OCI-LY1 (cell line): Measurements from ENCODE around the gene ANKIB1.

Experiments
- H2AFZ ChIP-seq: fragments of 200-600 bp; sonication (generic), shearing (Covaris generic); 2 replicates; pipeline ENCODE4 v1.6.0; 2014; ENCODE audit warnings: antibody characterized with exemption, mild to moderate bottlenecking, low read length
- H3F3A ChIP-seq: fragments of 200-600 bp; sonication (generic), shearing (Covaris generic); 2 replicates; pipeline ENCODE4 v1.6.0; 2014; ENCODE audit warnings: mild to moderate bottlenecking, antibody characterized with exemption, low read length, moderate library complexity; ENCODE audit not compliant: insufficient read depth
- H3K27ac ChIP-seq: fragments of 200-600 bp; sonication (generic); 2 replicates; pipeline ENCODE4 v1.5.1; 2014; ENCODE audit warnings: low read length, mixed run types, mild to moderate bottlenecking, low read depth; ENCODE audit not compliant: poor library complexity, severe bottlenecking
- H3K27me3 ChIP-seq: fragments of 200-600 bp; sonication (generic); 2 replicates; pipeline ENCODE4 v1.6.0; 2014; ENCODE audit warnings: antibody characterized with exemption, mild to moderate bottlenecking, low read length, moderate library complexity; ENCODE audit not compliant: insufficient read depth
- H3K36me3 ChIP-seq: fragments of 200-600 bp; sonication (generic); 2 replicates; pipeline ENCODE4 v1.6.1; 2014; ENCODE audit warnings: mild to moderate bottlenecking, antibody characterized with exemption, low read length, moderate library complexity, mixed read lengths; ENCODE audit not compliant: insufficient read depth
- H3K4me1 ChIP-seq: fragments of 200-600 bp; sonication (generic); 2 replicates; pipeline ENCODE4 v1.5.1; 2014; ENCODE audit warnings: mild to moderate bottlenecking, low read length, moderate library complexity; ENCODE audit not compliant: insufficient read depth, severe bottlenecking
- H3K4me2 ChIP-seq: fragments of 200-600 bp; sonication (generic), shearing (Covaris generic); 2 replicates; pipeline ENCODE4 v1.6.1; 2014; ENCODE audit warnings: low read length
- H3K4me3 ChIP-seq: fragments of 200-600 bp; sonication (generic); 2 replicates; pipeline ENCODE4 v1.5.1; 2014; ENCODE audit warnings: low read length, low read depth, mild to moderate bottlenecking, mixed read lengths; ENCODE audit not compliant: poor library complexity, severe bottlenecking
- H3K79me2 ChIP-seq: fragments of 200-600 bp; shearing (Covaris generic); 2 replicates; pipeline ENCODE4 v1.6.1; 2016; ENCODE audit warnings: mixed run types, low read length, mixed read lengths; ENCODE audit not compliant: insufficient read depth
- H3K9ac ChIP-seq: fragments of 200-600 bp; sonication (generic), shearing (Covaris generic); 2 replicates; pipeline ENCODE4 v1.6.1; 2014; ENCODE audit warnings: mild to moderate bottlenecking, low read length, mixed read lengths
- H3K9me2 ChIP-seq: fragments of 200-600 bp; sonication (generic), shearing (Covaris generic); 2 replicates; pipeline ENCODE4 v1.6.1; 2014; ENCODE audit warnings: low read depth, mild to moderate bottlenecking, low read length, mixed read lengths
- H3K9me3 ChIP-seq: fragments of 200-600 bp; shearing (Covaris generic); 2 replicates; pipeline ENCODE4 v1.6.1; 2014; ENCODE audit warnings: low read length, mixed read lengths
- H4K20me1 ChIP-seq: fragments of 200-600 bp; sonication (generic), shearing (Covaris generic); 2 replicates; pipeline ENCODE4 v1.6.0; 2016; ENCODE audit warnings: mild to moderate bottlenecking, low read length; ENCODE audit not compliant: insufficient read depth
- EZH2 ChIP-seq: fragments of 200-600 bp; sonication (generic), shearing (Covaris generic); IDR thresholded peaks from 2 replicates; pipeline ENCODE4 v1.8.0; 2017; ENCODE audit warnings: borderline replicate concordance, mixed run types, mild to moderate bottlenecking, antibody characterized with exemption, low read length, moderate library complexity, mixed read lengths
- TF ChIP-seq, protein P1 (sequence below): fragments of 200-600 bp; sonication (generic), shearing (Covaris generic); IDR thresholded peaks from 2 replicates; pipeline ENCODE4 v1.5.1; 2017; ENCODE audit warnings: mild to moderate bottlenecking, antibody characterized with exemption, low read length, moderate library complexity, mixed read lengths

The ANKIB1 gene

GRCh38 chr7:92260248-92260781, 14.5 kb downstream of the ANKIB1 start:
- Histone ChIP-seq H2AFZ (no peak overlapping the region), H3K4me3 (no peak overlapping the region), H3K27ac (no peak overlapping the region), H3K9me3 (peaks cover 10% of the 10 kb centered on the region), H3K79me2 (peaks cover 70% of the 10 kb centered on the region), H3K4me1 (peaks cover 4% of the 10 kb centered on the region), H3K36me3 (peaks cover 31% of the 10 kb centered on the region), H3K9ac (no peak overlapping the region), H3K4me2 (no peak overlapping the region), H3F3A (no peaks in the 10 kb centered on the region), H4K20me1 (no peaks in the 10 kb centered on the region), H3K27me3 (no peaks in the 10 kb centered on the region), H3K9me2 (no peaks in the 10 kb centered on the region)
- no peak for TF ChIP-seq EZH2
- TF ChIP-seq, protein P1, sequence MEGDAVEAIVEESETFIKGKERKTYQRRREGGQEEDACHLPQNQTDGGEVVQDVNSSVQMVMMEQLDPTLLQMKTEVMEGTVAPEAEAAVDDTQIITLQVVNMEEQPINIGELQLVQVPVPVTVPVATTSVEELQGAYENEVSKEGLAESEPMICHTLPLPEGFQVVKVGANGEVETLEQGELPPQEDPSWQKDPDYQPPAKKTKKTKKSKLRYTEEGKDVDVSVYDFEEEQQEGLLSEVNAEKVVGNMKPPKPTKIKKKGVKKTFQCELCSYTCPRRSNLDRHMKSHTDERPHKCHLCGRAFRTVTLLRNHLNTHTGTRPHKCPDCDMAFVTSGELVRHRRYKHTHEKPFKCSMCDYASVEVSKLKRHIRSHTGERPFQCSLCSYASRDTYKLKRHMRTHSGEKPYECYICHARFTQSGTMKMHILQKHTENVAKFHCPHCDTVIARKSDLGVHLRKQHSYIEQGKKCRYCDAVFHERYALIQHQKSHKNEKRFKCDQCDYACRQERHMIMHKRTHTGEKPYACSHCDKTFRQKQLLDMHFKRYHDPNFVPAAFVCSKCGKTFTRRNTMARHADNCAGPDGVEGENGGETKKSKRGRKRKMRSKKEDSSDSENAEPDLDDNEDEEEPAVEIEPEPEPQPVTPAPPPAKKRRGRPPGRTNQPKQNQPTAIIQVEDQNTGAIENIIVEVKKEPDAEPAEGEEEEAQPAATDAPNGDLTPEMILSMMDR: no peak

DNA sequence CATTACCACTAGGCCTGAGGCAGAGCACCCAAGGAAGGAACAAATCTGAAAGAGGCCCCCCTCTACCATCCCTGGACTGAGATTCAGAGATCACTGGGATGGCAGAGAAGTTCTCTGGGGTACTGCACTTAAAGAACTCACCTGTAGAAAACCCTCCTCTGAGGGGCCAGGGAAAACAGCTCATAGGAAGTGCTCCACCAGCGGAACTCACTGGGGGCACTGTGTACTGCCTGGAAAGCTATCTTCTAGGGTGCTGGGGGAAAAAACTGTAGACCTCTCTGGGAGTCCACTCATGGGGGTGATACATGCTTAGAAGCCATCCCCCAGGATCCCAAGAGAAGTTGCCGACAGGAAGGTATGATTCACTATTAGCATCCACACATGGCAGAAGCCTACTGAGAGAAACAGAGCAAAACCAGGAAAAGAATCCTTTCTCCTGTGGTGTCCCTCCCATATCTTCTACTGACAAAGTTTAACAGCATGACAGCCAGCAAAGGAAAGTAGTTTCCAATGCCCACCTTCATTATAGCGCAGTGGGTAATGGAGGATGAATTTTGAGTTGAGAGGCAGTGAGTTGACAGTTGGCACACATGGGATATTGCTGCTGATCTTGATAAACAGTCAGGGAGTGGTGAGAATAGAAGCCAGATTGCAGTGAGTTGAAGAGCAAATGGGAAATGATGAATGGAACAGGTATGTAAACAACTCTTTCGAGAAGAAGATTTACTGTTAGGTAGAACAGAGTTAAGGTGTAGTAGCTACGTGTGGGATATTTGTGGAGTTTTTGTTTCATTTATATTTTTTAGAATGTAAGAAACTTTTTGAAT, 20.9 kb downstream of the ANKIB1 start:
- Histone ChIP-seq H3K9me3 (peaks cover 10% of the 10 kb centered on the region), H3K9ac (no peak overlapping the region), H4K20me1 (no peaks in the 10 kb centered on the region), H3K9me2 (no peaks in the 10 kb centered on the region), H3K4me3 (no peak overlapping the region), H3F3A (no peaks in the 10 kb centered on the region), H3K36me3 (peaks cover 23% of the 10 kb centered on the region), H3K4me2 (no peak overlapping the region), H3K79me2 (peaks cover 48% of the 10 kb centered on the region), H3K4me1 (no peaks in the 10 kb centered on the region), H2AFZ (no peak overlapping the region), H3K27ac (no peak overlapping the region), H3K27me3 (no peaks in the 10 kb centered on the region)
- TF ChIP-seq, protein P1: no peak
- TF ChIP-seq EZH2: no peak

DNA sequence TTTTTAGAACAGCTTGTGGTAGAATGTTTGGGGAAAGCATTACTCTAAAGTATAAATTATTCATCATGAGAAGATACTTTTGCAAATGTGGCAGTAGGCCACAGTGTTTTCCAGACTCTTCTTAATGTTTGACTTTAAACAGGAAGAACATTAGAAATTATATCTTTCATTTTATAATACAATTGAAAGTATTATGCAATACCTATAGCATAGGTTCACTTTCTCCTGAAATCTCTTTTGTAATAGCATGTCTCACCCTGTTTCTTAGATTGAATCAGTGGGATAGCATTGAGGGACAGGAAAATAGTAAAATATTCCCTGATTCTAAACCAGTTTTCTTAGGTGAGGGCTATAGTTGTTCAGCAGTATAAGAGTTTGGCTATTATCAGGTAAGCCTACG, 23.1 kb downstream of the ANKIB1 start:
- Histone ChIP-seq H3K27ac (no peak overlapping the region), H3K9ac (no peak overlapping the region), H3K9me2 (no peaks in the 10 kb centered on the region), H3K27me3 (no peaks in the 10 kb centered on the region), H3K4me3 (no peak overlapping the region), H3K36me3 (peaks cover 8% of the 10 kb centered on the region), H2AFZ (no peak overlapping the region), H3F3A (no peaks in the 10 kb centered on the region), H3K79me2 (peaks cover 33% of the 10 kb centered on the region), H4K20me1 (no peaks in the 10 kb centered on the region), H3K4me1 (no peaks in the 10 kb centered on the region), H3K4me2 (no peak overlapping the region), H3K9me3 (peaks cover 1% of the 10 kb centered on the region)
- TF ChIP-seq EZH2: no peak
- TF ChIP-seq, protein P1: no peak
